IPS-20b (cell line): ENCODE data around the gene KLK2.

Experiments
- H3K27ac ChIP-seq: one replicate; pipeline ENCODE4 v1.5.1; 2013; ENCODE audit warnings: low read length
- H3K27me3 ChIP-seq: 2 replicates; pipeline ENCODE4 v1.6.1; 2013; ENCODE audit warnings: mild to moderate bottlenecking, low read length, inconsistent platforms; ENCODE audit not compliant: insufficient read depth
- H3K36me3 ChIP-seq: 2 replicates; pipeline ENCODE4 v1.6.1; 2013; ENCODE audit warnings: low read depth, mild to moderate bottlenecking, inconsistent platforms, low read length, moderate library complexity; ENCODE audit not compliant: insufficient read depth
- H3K4me1 ChIP-seq: 2 replicates; pipeline ENCODE4 v1.6.1; 2013; ENCODE audit warnings: mild to moderate bottlenecking, control low read depth, inconsistent platforms, low read length, moderate library complexity; ENCODE audit not compliant: insufficient read depth
- H3K4me3 ChIP-seq: 2 replicates; pipeline ENCODE4 v1.5.1; 2013; ENCODE audit warnings: mild to moderate bottlenecking, low read length, inconsistent platforms
- H3K9ac ChIP-seq: 2 replicates; pipeline ENCODE4 v1.6.1; 2013; ENCODE audit warnings: low read depth, mild to moderate bottlenecking, inconsistent platforms, low read length, moderate library complexity
- H3K9me3 ChIP-seq: 2 replicates; pipeline ENCODE4 v1.6.1; 2013; ENCODE audit warnings: mild to moderate bottlenecking, low read depth, low read length, inconsistent platforms; ENCODE audit not compliant: insufficient read depth

The KLK2 gene

DNA sequence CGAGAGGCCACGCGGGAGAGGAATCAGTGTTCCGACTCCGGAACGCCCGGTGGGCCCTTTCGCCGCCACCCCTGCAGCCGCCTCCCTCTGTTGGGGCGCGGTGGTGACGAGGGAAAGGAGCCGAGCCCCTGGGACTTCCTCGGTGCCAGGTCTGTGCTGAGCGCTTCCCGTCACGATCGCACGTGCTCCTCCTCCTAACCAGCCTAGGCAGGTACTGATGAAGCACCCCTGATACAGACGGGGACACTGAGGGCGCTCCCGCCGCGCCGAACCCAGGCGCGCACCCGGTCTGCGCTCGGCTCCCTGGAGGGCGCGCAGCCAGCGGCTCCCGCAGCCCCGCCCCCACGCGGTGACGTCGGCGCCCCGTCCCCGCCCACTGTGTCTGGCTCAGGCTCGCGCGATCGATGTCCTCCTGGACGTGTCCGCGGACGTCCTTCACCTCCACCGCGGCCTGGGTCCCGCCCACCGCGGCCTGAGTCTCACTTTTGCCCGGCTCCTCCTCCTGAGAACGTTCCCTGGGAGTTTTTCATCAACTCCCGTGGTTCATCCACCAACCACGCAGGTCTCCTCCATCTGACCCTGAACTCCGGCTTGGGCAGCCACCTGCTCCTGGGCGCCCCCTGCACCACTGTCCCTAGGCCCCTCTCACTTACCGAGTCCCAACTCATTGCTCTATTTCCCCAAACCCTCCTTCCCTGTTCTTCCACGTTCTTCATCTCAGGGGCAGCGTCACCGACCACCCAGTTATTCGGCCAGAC, 37.3 kb upstream of the KLK2 start:
- Histone ChIP-seq H3K9me3 (no peaks in the 10 kb centered on the region; the same call in 1 of the 2 replicates), H3K4me1 (no peaks in the 10 kb centered on the region; the same call in 1 of the 2 replicates), H3K4me3 (peak overlapping the region; percentile 75), H3K27ac (no peak overlapping the region), H3K36me3 (no peaks in the 10 kb centered on the region), H3K27me3 (peaks cover 43% of the 10 kb centered on the region), H3K9ac (peak overlapping the region; percentile 58; the same call in 1 of the 2 replicates)

- Histone ChIP-seq H3K9me3 (no peaks in the 10 kb centered on the region; the same call in 1 of the 2 replicates), H3K9ac (peak overlapping the region; percentile 58; the same call in 1 of the 2 replicates), H3K4me1 (no peaks in the 10 kb centered on the region; the same call in 1 of the 2 replicates), H3K4me3 (peak overlapping the region; percentile 75; the same call in 1 of the 2 replicates), H3K36me3 (no peaks in the 10 kb centered on the region), H3K27ac (no peak overlapping the region), H3K27me3 (peaks cover 48% of the 10 kb centered on the region)
Measured at GRCh38 chr19:50836543-50837195, 36.6 kb upstream of the KLK2 start.

GRCh38 chr19:50837300-50837699, 35.9 kb upstream of the KLK2 start:
- Histone ChIP-seq H3K4me1 (no peaks in the 10 kb centered on the region; the same call in 1 of the 2 replicates), H3K9ac (no peak overlapping the region), H3K36me3 (no peaks in the 10 kb centered on the region), H3K9me3 (peaks cover 3% of the 10 kb centered on the region; the same call in 1 of the 2 replicates), H3K4me3 (no peak overlapping the region), H3K27me3 (peaks cover 48% of the 10 kb centered on the region), H3K27ac (no peak overlapping the region)

- Histone ChIP-seq H3K9me3 (peaks cover 5% of the 10 kb centered on the region; the same call in 1 of the 2 replicates), H3K36me3 (no peaks in the 10 kb centered on the region), H3K27me3 (peaks cover 47% of the 10 kb centered on the region), H3K9ac (no peak overlapping the region), H3K27ac (no peak overlapping the region), H3K4me1 (no peaks in the 10 kb centered on the region; the same call in 1 of the 2 replicates), H3K4me3 (no peak overlapping the region)
Measured at GRCh38 chr19:50838239-50838638, 35.0 kb upstream of the KLK2 start.

- Histone ChIP-seq H3K27me3 (peaks cover 51% of the 10 kb centered on the region), H3K4me3 (no peak overlapping the region), H3K36me3 (no peaks in the 10 kb centered on the region), H3K4me1 (no peaks in the 10 kb centered on the region; the same call in 1 of the 2 replicates), H3K9me3 (peaks cover 20% of the 10 kb centered on the region), H3K9ac (no peak overlapping the region), H3K27ac (no peak overlapping the region)
Measured at GRCh38 chr19:50839712-50840655, 33.3 kb upstream of the KLK2 start.

DNA sequence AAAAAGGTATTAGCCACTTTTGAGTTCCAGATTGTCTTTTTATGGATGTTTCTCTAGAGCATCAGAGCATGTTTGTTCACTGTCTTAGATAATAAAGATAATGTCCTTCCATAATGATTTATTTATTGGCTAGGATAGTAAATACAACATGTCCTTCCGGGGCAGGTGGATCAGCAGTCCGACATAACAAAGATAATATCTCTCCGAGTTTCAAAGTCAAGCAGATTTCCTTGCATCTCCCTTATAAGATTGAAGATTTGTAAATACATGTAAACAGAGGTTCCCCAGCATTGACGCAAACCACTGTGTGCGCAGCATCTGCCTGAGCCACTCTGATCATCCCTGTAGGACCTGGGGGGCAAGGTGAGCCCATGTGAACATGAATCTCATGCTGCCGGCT, 31.1 kb upstream of the KLK2 start:
- H3K27ac ChIP-seq = no peak overlapping the region
- no peak overlapping the region for H3K4me3 ChIP-seq
- H3K9ac ChIP-seq = no peak overlapping the region
- H3K4me1 ChIP-seq = no peaks in the 10 kb centered on the region
- H3K36me3 ChIP-seq = no peaks in the 10 kb centered on the region
- H3K27me3 ChIP-seq = peaks cover 32% of the 10 kb centered on the region
- H3K9me3 ChIP-seq = peaks cover 22% of the 10 kb centered on the region

DNA sequence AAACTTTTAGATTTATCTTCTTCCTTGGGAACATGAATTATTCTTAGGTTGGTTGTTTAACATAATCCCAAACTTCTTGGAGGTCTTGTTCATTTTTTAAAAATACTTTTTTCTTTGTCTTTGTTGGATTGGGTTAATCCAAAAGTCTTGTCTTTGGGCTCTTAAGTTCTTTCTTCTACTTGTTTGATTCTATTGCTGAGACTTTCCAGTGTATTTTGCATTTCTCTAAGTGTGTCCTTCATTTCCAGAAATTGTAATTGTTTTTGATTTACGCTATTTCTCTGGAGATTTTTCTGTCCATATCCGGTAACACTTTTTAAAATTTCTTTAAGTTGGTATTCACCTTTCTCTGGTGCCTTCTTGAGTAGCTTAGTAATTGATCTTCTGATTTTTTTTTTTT, 30.0 kb upstream of the KLK2 start:
- H3K27me3 ChIP-seq = peaks cover 26% of the 10 kb centered on the region; the same call in 1 of the 2 replicates

GRCh38 chr19:50843701-50844221, 29.5 kb upstream of the KLK2 start:
- H3K36me3 ChIP-seq = no peaks in the 10 kb centered on the region
- peaks cover 28% of the 10 kb centered on the region for H3K9me3 ChIP-seq
- no peak overlapping the region for H3K27ac ChIP-seq
- peaks cover 26% of the 10 kb centered on the region; the same call in 1 of the 2 replicates for H3K27me3 ChIP-seq
- no peak overlapping the region for H3K9ac ChIP-seq
- H3K4me3 ChIP-seq = no peak overlapping the region
- H3K4me1 ChIP-seq = no peaks in the 10 kb centered on the region

More for the DNA sequence above, 30.0 kb upstream of the KLK2 start:
- Histone ChIP-seq H3K36me3 (no peaks in the 10 kb centered on the region), H3K27ac (no peak overlapping the region), H3K4me3 (no peak overlapping the region), H3K4me1 (no peaks in the 10 kb centered on the region), H3K9me3 (peaks cover 23% of the 10 kb centered on the region), H3K9ac (no peak overlapping the region)

- Histone ChIP-seq H3K9me3 (peaks cover 33% of the 10 kb centered on the region), H3K4me1 (no peaks in the 10 kb centered on the region), H3K36me3 (no peaks in the 10 kb centered on the region), H3K4me3 (no peak overlapping the region), H3K27me3 (peaks cover 26% of the 10 kb centered on the region; the same call in 1 of the 2 replicates), H3K9ac (no peak overlapping the region), H3K27ac (no peak overlapping the region)
Measured at GRCh38 chr19:50844296-50844935, 28.8 kb upstream of the KLK2 start.

- no peak overlapping the region for H3K27ac ChIP-seq
- no peaks in the 10 kb centered on the region; the same call in 1 of the 2 replicates for H3K27me3 ChIP-seq
- no peaks in the 10 kb centered on the region for H3K36me3 ChIP-seq
- H3K4me1 ChIP-seq = no peaks in the 10 kb centered on the region
- peaks cover 29% of the 10 kb centered on the region for H3K9me3 ChIP-seq
- H3K4me3 ChIP-seq = no peak overlapping the region
- no peak overlapping the region for H3K9ac ChIP-seq
Measured at GRCh38 chr19:50850738-50851137, 22.5 kb upstream of the KLK2 start.
